ENCODE data around the gene CIDEB. TPM values are rescaled to one million over a fixed set of nuclear protein-coding genes. Genes with fewer than 3 reads are reported as not detected.
A peak's percentile ranks its signal among the peaks of the same experiment; 100 is the strongest.

The CIDEB gene
- total and polyA plus RNA-seq, 2 of the 13 experiments (the other 11 are each of a cell fraction or from before 2014, with no cell fraction given): 35.8 to 110 TPM

DNA sequence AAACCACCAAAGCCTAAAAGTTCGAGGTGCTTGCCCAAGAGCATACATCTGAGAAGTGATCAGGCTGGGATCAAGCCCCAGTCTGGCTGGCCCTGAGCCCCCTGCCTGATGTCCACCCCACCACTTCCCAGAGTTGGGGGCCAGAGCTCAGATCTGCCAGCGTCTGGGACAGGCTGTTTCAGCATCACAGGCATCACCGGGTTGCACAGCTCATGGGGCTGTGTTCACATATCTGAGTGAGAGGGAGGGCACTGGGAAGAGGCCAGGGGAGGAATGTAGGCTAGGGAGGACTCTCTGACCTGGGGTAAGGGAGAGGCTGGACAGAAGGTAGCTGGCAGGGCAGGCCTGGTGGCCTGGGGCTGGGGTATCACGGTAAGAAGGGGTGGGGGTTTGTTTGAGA is 50.8 kb downstream of the CIDEB start (continued):
- TF ChIP-seq PHF8 (CRISPR knock-in tag; IDR thresholded peaks at IDR 0.05): 0 out of 2 replicates have a peak, but pooled peaks have one; percentile 17
- 0 out of 2 replicates have a peak, but pooled peaks have one; percentile 14 for TF ChIP-seq KDM6A (CRISPR knock-in tag; IDR thresholded peaks at IDR 0.05; ENCODE audit: low read depth)

- Histone ChIP-seq H3K36me3 (replicated peaks in 1 of 2; ENCODE audit: control insufficient read depth in 1 of 2, insufficient read depth in 2 of 2, low read length in 2 of 2) (peaks cover 0 to 1% of the 10 kb centered on the region in 2 experiments; a peak in 1 of 5 replicates), H4K20me1 (ENCODE audit: insufficient read depth, low read length) (no peaks in the 10 kb centered on the region), H3K27ac (ENCODE audit: extremely low read length, insufficient read depth, low read length) (peak overlapping the region; percentile 28), H2AFZ (ENCODE audit: low read length) (no peak overlapping the region), H3K4me1 (ENCODE audit: insufficient read depth, low read length) (peaks cover 52% of the 10 kb centered on the region), H3K9me3 (ENCODE audit: low read length) (no peaks in the 10 kb centered on the region), H3K27me3 (ENCODE audit: control insufficient read depth in 1 of 2, insufficient read depth in 2 of 2, low read length in 2 of 2) (no peaks in the 10 kb centered on the region), H3K4me2 (ENCODE audit: low read depth, low read length) (peak overlapping the region; percentile 13), H3K9ac (ENCODE audit: insufficient read depth, low read depth, low read length) (no peak overlapping the region), H3K79me2 (ENCODE audit: insufficient read depth, low read length) (no peaks in the 10 kb centered on the region), H3K4me3 (replicated peaks in 1 of 3; ENCODE audit: insufficient read depth in 1 of 3, low read depth in 2 of 3, low read length in 3 of 3) (no peak overlapping the region; a peak in 1 of 6 replicates)
- CTCF ChIA-PET (ENCODE audit: low intra/inter-chr PET ratio, low total read pairs): no interaction called here
- ATAC-seq (peak; percentile 46), DNase-seq (ENCODE audit: low spot score) (peak; percentile 39), FAIRE-seq (peak; percentile 49)
- no TSS peak for BruUV-seq (replicated peaks)
- intact Hi-C loops (cut with micrococcal nuclease; ENCODE audit: unreplicated experiment) (no loop called here), in situ Hi-C loops (cut with HindIII; ENCODE audit: extremely low pct_ligation_motif_present, low pct_unique_long_range_greater_than_20kb) (no loop called here)
- WGBS (ENCODE audit: low lambda C conversion rate): 68% methylated on average over 11 of the region's 12 CpGs
- POLR2A ChIA-PET: interaction anchor here (1.1 to 13.2 kb wide), 7 partner anchors 9 to 52 kb away, joined by 3 to 254 read pairs (median 4); partner anchors contain the start of genes CIDEB, DHRS1, MDP1 and NOP9
- TF ChIP-seq MAFG (CRISPR knock-in tag; IDR thresholded peaks at IDR 0.05) (no peak), NONO (IDR thresholded peaks at IDR 0.05) (no peak), NONO (CRISPR knock-in tag; conservative IDR thresholded peaks at IDR 0.05) (peak; percentile 80), KDM4B (CRISPR knock-in tag; IDR thresholded peaks at IDR 0.05) (no peak), RCOR2 (CRISPR knock-in tag; IDR thresholded peaks at IDR 0.05) (no peak), ZNF451 (CRISPR knock-in tag; IDR thresholded peaks at IDR 0.05) (peak; percentile 62; the same call in 1 of the 2 replicates), ZNF609 (CRISPR knock-in tag; IDR thresholded peaks at IDR 0.05; ENCODE audit: borderline replicate concordance) (peak; percentile 91), MZF1 (CRISPR knock-in tag; IDR thresholded peaks at IDR 0.05; ENCODE audit: borderline replicate concordance) (no peak), ZNF331 (CRISPR knock-in tag; IDR thresholded peaks at IDR 0.05) (peak; percentile 52; the same call in 1 of the 2 replicates), KDM6A (CRISPR knock-in tag; IDR thresholded peaks at IDR 0.05; ENCODE audit: low read depth) (0 out of 2 replicates have a peak, but pooled peaks have one; percentile 53), CCDC6 (CRISPR knock-in tag; IDR thresholded peaks at IDR 0.05) (peak; percentile 73), ZNF446 (CRISPR knock-in tag; IDR thresholded peaks at IDR 0.05) (peak; percentile 61), DPF2 (CRISPR knock-in tag; IDR thresholded peaks at IDR 0.05; ENCODE audit: borderline replicate concordance, low read depth) (0 out of 2 replicates have a peak, but pooled peaks have one; percentile 26), SOX6 (IDR thresholded peaks at IDR 0.05) (no peak), SOX6 (CRISPR knock-in tag; IDR thresholded peaks at IDR 0.05) (peak; percentile 90), CHD2 (IDR thresholded peaks at IDR 0.05; ENCODE audit: low read depth, low read length) (no peak), ZNF557 (CRISPR knock-in tag; IDR thresholded peaks at IDR 0.05) (no peak), ZNF354B (CRISPR knock-in tag; IDR thresholded peaks at IDR 0.05) (0 out of 2 replicates have a peak, but pooled peaks have one; percentile 17), SAP130 (CRISPR knock-in tag; IDR thresholded peaks at IDR 0.05; ENCODE audit: low read depth) (no peak)
Measured at GRCh38 chr14:24255931-24256711, 51.7 kb downstream of the CIDEB start.

All from HepG2 (cell line).